Thyroid gland (tissue), 4 donors: ENCODE results near the gene DZIP1.

ENCODE experiments used
- CTCF ChIP-seq, 6 experiments: fragments of 200-600 bp in 3 of 6; fragments of 450-650 bp in 3 of 6; sonication (generic) in 3 of 6; IDR thresholded peaks; one replicate each; pipeline ENCODE4 v1.5.1; 2016 to 2019; ENCODE audit warnings: antibody characterized with exemption in 6 of 6, mild to moderate bottlenecking in 2 of 6, inconsistent platforms in 1 of 6, moderate library complexity in 1 of 6
- POLR2A ChIP-seq, 2 donors: fragments of 450-650 bp; IDR thresholded peaks; one replicate each; pipeline ENCODE4 v1.6.1; 2017; ENCODE audit warnings: antibody characterized with exemption in 2 of 2, mild to moderate bottlenecking in 2 of 2, moderate library complexity in 1 of 2

GRCh38 chr13:95530178-95530577, 114.3 kb downstream of the DZIP1 start:
- no peak for TF ChIP-seq CTCF (IDR thresholded peaks at IDR 0.05)
- TF ChIP-seq POLR2A (IDR thresholded peaks at IDR 0.05): no peak
